OCI-LY7 (cell line): ENCODE results near the gene FIBP. TPM values are rescaled to one million over a fixed set of nuclear protein-coding genes. Genes with fewer than 3 reads are reported as not detected.

Source experiments
- BruUV-seq: library from RNA; stranded (reverse); fragments of 400-500 nt; replicated peaks from 2 replicates; lab custom pipeline; 2021; lab: Mats Ljungman, UMichigan
- CTCF ChIA-PET: fragments of 300-600 bp; sonication (Branson Sonifier 250); formaldehyde crosslinking; loops from one replicate; lab custom pipeline; 2022; ENCODE audit warnings: antibody characterized with exemption; ENCODE audit not compliant: unreplicated experiment; lab: Charles Lee
- POLR2A ChIA-PET: fragments of 300-600 bp; sonication (Branson Sonifier 250); formaldehyde crosslinking; loops from one replicate; lab custom pipeline; 2022; ENCODE audit warnings: antibody characterized with exemption; lab: Charles Lee
- DNase-seq: peaks from one replicate; pipeline ENCODE4 v3.0.0-alpha.2; 2015; ENCODE audit warnings: low spot score
- H2AFZ ChIP-seq: fragments of 200-600 bp; sonication (generic), shearing (Covaris generic); 2 replicates; pipeline ENCODE4 v1.6.1; 2014; ENCODE audit warnings: mild to moderate bottlenecking, antibody characterized with exemption, low read length, moderate library complexity
- H3K27ac ChIP-seq: fragments of 200-600 bp; sonication (generic); 2 replicates; pipeline ENCODE4 v1.5.1; 2014; ENCODE audit warnings: mixed run types, low read depth, mild to moderate bottlenecking, moderate library complexity, low read length, inconsistent platforms; ENCODE audit not compliant: poor library complexity, severe bottlenecking
- H3K36me3 ChIP-seq: fragments of 200-600 bp; sonication (generic); 2 replicates; pipeline ENCODE4 v1.6.1; 2014; ENCODE audit warnings: mild to moderate bottlenecking, antibody characterized with exemption, low read length, moderate library complexity, mixed read lengths; ENCODE audit not compliant: insufficient read depth
- H3K4me1 ChIP-seq: fragments of 200-600 bp; sonication (generic); 2 replicates; pipeline ENCODE4 v1.5.1; 2014; ENCODE audit warnings: mild to moderate bottlenecking, low read length; ENCODE audit not compliant: insufficient read depth, poor library complexity, severe bottlenecking
- H3K4me2 ChIP-seq: fragments of 200-600 bp; sonication (generic); 2 replicates; pipeline ENCODE4 v1.6.1; 2014; ENCODE audit warnings: mild to moderate bottlenecking, low read length
- H3K4me3 ChIP-seq: fragments of 200-600 bp; sonication (generic); 2 replicates; pipeline ENCODE4 v1.5.1; 2014; ENCODE audit warnings: mild to moderate bottlenecking, low read depth, low read length; ENCODE audit not compliant: poor library complexity, severe bottlenecking
- H3K79me2 ChIP-seq: fragments of 200-600 bp; sonication (generic); 2 replicates; pipeline ENCODE4 v1.6.1; 2016; ENCODE audit warnings: low read depth, mild to moderate bottlenecking, low read length, moderate library complexity, mixed read lengths; ENCODE audit not compliant: insufficient read depth
- H3K9me2 ChIP-seq: fragments of 200-600 bp; sonication (generic); 2 replicates; pipeline ENCODE4 v1.6.1; 2016; ENCODE audit warnings: mild to moderate bottlenecking, low read length, mixed read lengths; ENCODE audit not compliant: insufficient read depth
- H3K9me3 ChIP-seq: fragments of 200-600 bp; sonication (generic); 2 replicates; pipeline ENCODE4 v1.6.1; 2014; ENCODE audit warnings: mild to moderate bottlenecking, mixed run types, low read length, mixed read lengths
- H4K20me1 ChIP-seq: fragments of 200-600 bp; sonication (generic); 2 replicates; pipeline ENCODE4 v1.6.1; 2014; ENCODE audit warnings: mild to moderate bottlenecking, antibody characterized with exemption, low read length, moderate library complexity, mixed read lengths; ENCODE audit not compliant: insufficient read depth
- CTCF ChIP-seq: fragments of 200-600 bp; sonication (generic); conservative IDR thresholded peaks from 2 replicates; pipeline ENCODE4 v1.5.1; 2014; ENCODE audit warnings: mild to moderate bottlenecking, antibody characterized with exemption, low read length, moderate library complexity, mixed read lengths
- EZH2phosphoT487 ChIP-seq: fragments of 200-600 bp; sonication (generic); IDR thresholded peaks from 2 replicates; pipeline ENCODE4 v1.6.1; 2018; ENCODE audit warnings: low read depth, borderline replicate concordance, mild to moderate bottlenecking, mixed run types, antibody characterized with exemption, low read length, moderate library complexity, mixed read lengths
- intact Hi-C: fragments of 100-400 bp; cut with micrococcal nuclease; formaldehyde crosslinking; loops from one replicate; pipeline ENCODE4 v1.10.0; 2022; ENCODE audit not compliant: unreplicated experiment
- total RNA-seq, 2 experiments: library from RNA; depleted of rRNA in 1 of 2; stranded (reverse); fragments of >200 nt in 1 of 2; shearing (Covaris generic) in 1 of 2; gene quantifications; 2 replicates each; pipeline ENCODE4 v1.2.3, GENCODE V29; 2014 to 2022

FIBP gene
- total RNA-seq, 2 experiments from 2014 or later = 97.3 to 184 TPM

GRCh38 chr11:65934014-65934413 is 45.7 kb upstream of the FIBP start:
- no peak for DNase-seq
- no TSS peak for BruUV-seq
- no peaks in the 10 kb centered on the region for H3K36me3 ChIP-seq
- POLR2A ChIA-PET = no interaction called here
- CTCF ChIA-PET = no interaction called here
- peaks cover 7% of the 10 kb centered on the region for H3K4me1 ChIP-seq
- H3K79me2 ChIP-seq = no peaks in the 10 kb centered on the region
- H4K20me1 ChIP-seq = no peaks in the 10 kb centered on the region
- no peak overlapping the region for H3K4me2 ChIP-seq
- no peak overlapping the region for H3K4me3 ChIP-seq
- H3K9me3 ChIP-seq = no peaks in the 10 kb centered on the region
- no peaks in the 10 kb centered on the region for H3K9me2 ChIP-seq
- no peak overlapping the region for H3K27ac ChIP-seq
- intact Hi-C loops = no loop called here
- TF ChIP-seq EZH2phosphoT487 = no peak
- no peak for TF ChIP-seq CTCF
- H2AFZ ChIP-seq = no peak overlapping the region

GRCh38 chr11:65932558-65932919 is 44.3 kb upstream of the FIBP start:
- intact Hi-C loops = no loop called here
- BruUV-seq = no TSS peak
- H2AFZ ChIP-seq = no peak overlapping the region
- POLR2A ChIA-PET = no interaction called here
- CTCF ChIA-PET = no interaction called here
- DNase-seq = peak; percentile 22
- H3K36me3 ChIP-seq = no peaks in the 10 kb centered on the region
- H3K79me2 ChIP-seq = no peaks in the 10 kb centered on the region
- no peaks in the 10 kb centered on the region for H3K9me3 ChIP-seq
- no peak overlapping the region for H3K27ac ChIP-seq
- H3K4me3 ChIP-seq = no peak overlapping the region
- no peak overlapping the region for H3K4me2 ChIP-seq
- H3K9me2 ChIP-seq = no peaks in the 10 kb centered on the region
- H4K20me1 ChIP-seq = no peaks in the 10 kb centered on the region
- H3K4me1 ChIP-seq = peaks cover 21% of the 10 kb centered on the region
- TF ChIP-seq CTCF = peak; percentile 56; the same call in 1 of the 2 replicates
- TF ChIP-seq EZH2phosphoT487 = no peak

- Histone ChIP-seq H4K20me1 (no peaks in the 10 kb centered on the region), H3K36me3 (no peaks in the 10 kb centered on the region), H3K9me3 (no peaks in the 10 kb centered on the region), H3K4me2 (no peak overlapping the region), H3K79me2 (no peaks in the 10 kb centered on the region), H3K9me2 (no peaks in the 10 kb centered on the region), H3K27ac (no peak overlapping the region), H2AFZ (peak overlapping the region; percentile 39), H3K4me1 (peaks cover 16% of the 10 kb centered on the region), H3K4me3 (no peak overlapping the region)
- no peak for DNase-seq
- no TSS peak for BruUV-seq
- intact Hi-C loops = no loop called here
- ChIA-PET POLR2A (interaction anchor here (0.5 kb wide), 2 partner anchors 70 to 231 kb away, joined by 3 to 4 read pairs; partner anchors contain the start of genes BANF1 and EIF1AD), CTCF (no interaction called here)
- TF ChIP-seq CTCF (no peak; the same call in 1 of the 2 replicates), EZH2phosphoT487 (no peak)
These were observed 43.7 kb upstream of the FIBP start for GRCh38 chr11:65931773-65932557.
